ENCODE measurements around the gene PSMA1.

DNA sequence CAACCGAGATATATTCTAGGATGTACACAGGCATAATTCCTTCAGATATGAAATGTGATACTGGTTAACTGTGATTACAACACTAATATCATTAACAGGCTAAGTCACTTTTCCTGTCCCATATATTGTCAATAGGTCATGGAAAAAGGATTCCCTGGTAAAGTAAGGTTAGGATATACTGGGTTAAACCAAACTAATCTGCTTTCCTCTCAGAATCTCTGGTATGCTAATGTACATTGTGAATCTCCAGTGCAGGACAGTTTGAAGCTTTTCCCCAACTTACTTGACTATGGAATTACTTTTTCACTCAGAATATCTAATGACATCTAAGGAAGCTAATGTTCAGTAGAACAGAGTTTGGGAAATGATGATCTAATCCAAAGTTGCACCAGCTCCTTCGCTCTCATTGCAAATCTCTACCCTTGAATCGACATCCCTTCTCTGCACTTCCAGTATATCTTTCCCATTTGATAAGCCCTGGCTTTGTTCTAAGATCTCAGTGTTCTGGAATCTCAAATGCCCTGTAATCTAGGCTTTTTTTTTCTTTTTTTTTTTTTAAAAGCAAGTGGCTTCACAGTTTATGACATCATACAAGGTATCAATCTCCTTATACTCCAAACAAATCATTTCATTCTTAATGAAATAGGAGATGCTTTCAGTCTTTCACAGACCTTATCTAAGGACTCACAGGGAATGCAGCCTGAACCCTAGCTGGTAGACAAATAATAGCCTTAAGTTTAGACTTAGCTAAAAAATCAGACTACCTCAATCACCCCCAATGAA is 64.3 kb downstream of the PSMA1 start:
- TF ChIP-seq CTCF (IDR thresholded peaks at IDR 0.05) = no peak
- TF ChIP-seq EP300 (IDR thresholded peaks at IDR 0.05; ENCODE audit: low read depth) = no peak
- no peak for TF ChIP-seq POLR2A (IDR thresholded peaks at IDR 0.05)
- no peak for TF ChIP-seq POLR2AphosphoS5 (IDR thresholded peaks at IDR 0.05)

All from transverse colon (tissue), 4 donors.